H9 (cell line): ENCODE data around the gene SEC16B. TPM values are rescaled to one million over a fixed set of nuclear protein-coding genes. Genes with fewer than 3 reads are reported as not detected.

Source experiments
- DNase-seq: peaks from one replicate; pipeline ENCODE4 v3.0.0-alpha.2; 2017
- H2AFZ ChIP-seq: one replicate; pipeline ENCODE4 v1.6.1; 2013; ENCODE audit warnings: mild to moderate bottlenecking, low read length, control low read depth, moderate library complexity
- H2AK5ac ChIP-seq: 2 replicates; pipeline ENCODE4 v1.6.1; 2013; ENCODE audit warnings: low read length, control low read depth, mixed read lengths; ENCODE audit not compliant: insufficient read length
- H2BK120ac ChIP-seq: one replicate; pipeline ENCODE4 v1.6.1; 2013; ENCODE audit warnings: low read depth, mild to moderate bottlenecking, low read length, control low read depth, inconsistent platforms; ENCODE audit not compliant: poor library complexity, severe bottlenecking
- H2BK12ac ChIP-seq: 2 replicates; pipeline ENCODE4 v1.6.1; 2013; ENCODE audit warnings: low read length, control low read depth, mixed read lengths, low read depth; ENCODE audit not compliant: insufficient read length
- H2BK15ac ChIP-seq: 2 replicates; pipeline ENCODE4 v1.6.1; 2013; ENCODE audit warnings: low read depth, low read length, control low read depth
- H2BK20ac ChIP-seq: one replicate; pipeline ENCODE4 v1.6.1; 2013; ENCODE audit warnings: low read depth, mild to moderate bottlenecking, low read length, control low read depth, inconsistent platforms; ENCODE audit not compliant: poor library complexity, severe bottlenecking
- H2BK5ac ChIP-seq: 2 replicates; pipeline ENCODE4 v1.6.1; 2013; ENCODE audit warnings: low read length, control low read depth, mixed read lengths; ENCODE audit not compliant: insufficient read length
- H3K14ac ChIP-seq: 2 replicates; pipeline ENCODE4 v1.6.1; 2013; ENCODE audit warnings: low read length, control low read depth; ENCODE audit not compliant: insufficient read depth
- H3K18ac ChIP-seq: 2 replicates; pipeline ENCODE4 v1.6.1; 2013; ENCODE audit warnings: low read depth, mild to moderate bottlenecking, mixed read lengths, low read length, control low read depth; ENCODE audit not compliant: insufficient read length
- H3K23ac ChIP-seq: 2 replicates; pipeline ENCODE4 v1.6.1; 2013; ENCODE audit warnings: low read length, control low read depth, mixed read lengths, low read depth; ENCODE audit not compliant: insufficient read length
- H3K23me2 ChIP-seq: 2 replicates; pipeline ENCODE4 v1.6.1; 2013; ENCODE audit warnings: low read depth, mild to moderate bottlenecking, mixed read lengths, low read length, control low read depth; ENCODE audit not compliant: insufficient read length, poor library complexity, severe bottlenecking
- H3K27ac ChIP-seq: 2 replicates; pipeline ENCODE4 v1.5.1; 2013; ENCODE audit warnings: low read length, control low read depth, mixed read lengths, low read depth; ENCODE audit not compliant: insufficient read length
- H3K27me3 ChIP-seq: 2 replicates; pipeline ENCODE4 v1.6.1; 2013; ENCODE audit warnings: low read length, control low read depth, inconsistent platforms; ENCODE audit not compliant: insufficient read depth
- H3K4ac ChIP-seq: 2 replicates; pipeline ENCODE4 v1.6.1; 2013; ENCODE audit warnings: low read depth, mild to moderate bottlenecking, control low read depth, inconsistent platforms, low read length, moderate library complexity
- H3K4me1 ChIP-seq: 2 replicates; pipeline ENCODE4 v1.6.1; 2013; ENCODE audit warnings: low read length, control low read depth, inconsistent platforms; ENCODE audit not compliant: insufficient read depth
- H3K4me2 ChIP-seq: 2 replicates; pipeline ENCODE4 v1.6.1; 2013; ENCODE audit warnings: low read length, control low read depth, mixed read lengths; ENCODE audit not compliant: insufficient read length, insufficient read depth
- H3K56ac ChIP-seq: 2 replicates; pipeline ENCODE4 v1.6.1; 2013; ENCODE audit warnings: low read depth, mild to moderate bottlenecking, mixed read lengths, low read length, control low read depth; ENCODE audit not compliant: insufficient read length
- H3K79me1 ChIP-seq: 2 replicates; pipeline ENCODE4 v1.6.1; 2013; ENCODE audit warnings: low read depth, mild to moderate bottlenecking, moderate library complexity, low read length, control low read depth, inconsistent platforms; ENCODE audit not compliant: insufficient read depth, poor library complexity, severe bottlenecking
- H3K79me2 ChIP-seq: 2 replicates; pipeline ENCODE4 v1.6.1; 2013; ENCODE audit warnings: low read length, control low read depth, inconsistent platforms; ENCODE audit not compliant: insufficient read depth
- H3K9ac ChIP-seq: 2 replicates; pipeline ENCODE4 v1.6.1; 2013; ENCODE audit warnings: low read length, control low read depth, mixed read lengths; ENCODE audit not compliant: insufficient read length; ENCODE audit errors: extremely low read depth
- H3K9me3 ChIP-seq: one replicate; pipeline ENCODE4 v1.6.1; 2013; ENCODE audit warnings: low read depth, low read length, inconsistent platforms; ENCODE audit not compliant: control insufficient read depth
- H3T11ph ChIP-seq: one replicate; pipeline ENCODE4 v1.6.1; 2013; ENCODE audit warnings: mild to moderate bottlenecking, low read length, control low read depth, inconsistent platforms
- H4K20me1 ChIP-seq: one replicate; pipeline ENCODE4 v1.6.1; 2013; ENCODE audit not compliant: control insufficient read depth, insufficient read length, insufficient read depth
- H4K5ac ChIP-seq: 2 replicates; pipeline ENCODE4 v1.6.1; 2013; ENCODE audit warnings: low read depth, mild to moderate bottlenecking, mixed read lengths, low read length, control low read depth; ENCODE audit not compliant: insufficient read length
- H4K8ac ChIP-seq: replicated peaks from 2 replicates; pipeline ENCODE4 v1.6.1; 2013; ENCODE audit warnings: low read length, control low read depth, mixed read lengths, low read depth; ENCODE audit not compliant: insufficient read length
- H4K91ac ChIP-seq: 2 replicates; pipeline ENCODE4 v1.6.1; 2013; ENCODE audit warnings: low read depth, mild to moderate bottlenecking, moderate library complexity, mixed read lengths, low read length, control low read depth; ENCODE audit not compliant: insufficient read length
- H3K27ac Mint-ChIP-seq, 3 experiments: 2 replicates in 2 of 3; 3 replicates in 1 of 3; pipeline ENCODE4 v1.8.0; 2020 to 2021; ENCODE audit warnings: mixed read lengths in 3 of 3, mild to moderate bottlenecking in 1 of 3, moderate library complexity in 1 of 3
- H3K27me3 Mint-ChIP-seq: 2 replicates; pipeline ENCODE4 v1.8.0; 2021; ENCODE audit warnings: low read depth, mild to moderate bottlenecking, moderate library complexity, mixed read lengths
- H3K36me3 Mint-ChIP-seq, 3 experiments: 2 replicates in 2 of 3; 3 replicates in 1 of 3; pipeline ENCODE4 v1.8.0; 2020 to 2021; ENCODE audit warnings: low read depth in 3 of 3, mixed read lengths in 3 of 3; ENCODE audit not compliant: insufficient read depth in 1 of 3
- H3K4me1 Mint-ChIP-seq, 2 experiments: 2 replicates each; pipeline ENCODE4 v1.8.0; 2020; ENCODE audit warnings: mixed read lengths in 2 of 2
- H3K4me3 Mint-ChIP-seq, 2 experiments: 2 replicates in 1 of 2; 3 replicates in 1 of 2; pipeline ENCODE4 v1.8.0; 2020 to 2021; ENCODE audit warnings: mild to moderate bottlenecking in 2 of 2, mixed read lengths in 2 of 2, moderate library complexity in 1 of 2
- H3K9me3 Mint-ChIP-seq, 2 experiments: 2 replicates in 1 of 2; 3 replicates in 1 of 2; pipeline ENCODE4 v1.8.0; 2020; ENCODE audit warnings: mild to moderate bottlenecking in 2 of 2, mixed read lengths in 2 of 2, moderate library complexity in 1 of 2
- WGBS: extraction: QIAGEN DNeasy Blood & Tissue Kit; methylation state at CpG from one replicate; pipeline ENCODE4 v1.1.7; 2013; ENCODE audit warnings: missing lambda C conversion rate, low lambda C conversion rate, mixed read lengths; ENCODE audit not compliant: insufficient read length; ENCODE audit errors: extremely low coverage; 5-methylcytosine and 5-hydroxymethylcytosine counted together
- total RNA-seq: library from RNA; stranded (reverse); gene quantifications from 2 replicates; pipeline ENCODE4 v1.2.1, GENCODE V29; 2021
- TF ChIP-seq, protein P1 (sequence below): fragments of 200-600 bp; sonication (generic); conservative IDR thresholded peaks from 3 replicates; pipeline ENCODE4 v1.8.0; 2021; ENCODE audit warnings: antibody characterized with exemption, mild to moderate bottlenecking

The SEC16B gene
- total RNA-seq, 1 experiment from 2014 or later: 0.83 TPM

DNA sequence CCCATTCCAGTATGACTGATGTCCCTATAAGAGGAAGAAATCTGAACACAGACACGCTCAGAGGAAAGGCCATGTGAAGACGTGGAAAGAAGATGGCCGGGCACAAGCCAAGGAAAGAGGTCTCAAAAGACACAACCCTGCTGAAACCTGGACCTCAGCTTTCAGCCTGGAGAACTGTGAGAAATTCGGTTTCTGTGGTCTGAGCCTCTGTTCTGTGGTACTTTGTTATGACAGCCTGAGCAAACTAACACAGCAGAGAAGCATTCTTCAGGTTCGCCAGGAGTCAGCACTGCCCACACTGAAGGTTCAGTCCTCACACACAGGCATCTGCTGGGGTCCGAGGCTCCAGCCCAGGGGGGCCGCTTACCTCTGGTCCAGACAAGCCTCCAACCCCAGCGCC, 37.7 kb downstream of the SEC16B start:
- Histone ChIP-seq H4K91ac (no peak overlapping the region), H2AFZ (no peak overlapping the region), H4K8ac (no peak overlapping the region), H2AK5ac (no peak overlapping the region), H3K4me1 (no peaks in the 10 kb centered on the region), H3K27me3 (no peaks in the 10 kb centered on the region), H3K23ac (no peak overlapping the region), H3K4ac (no peak overlapping the region), H2BK20ac (no peak overlapping the region), H3K9me3 (no peaks in the 10 kb centered on the region), H3K14ac (no peak overlapping the region), H3K4me2 (no peak overlapping the region), H3K56ac (no peak overlapping the region), H4K20me1 (no peaks in the 10 kb centered on the region), H2BK12ac (no peak overlapping the region), H3K18ac (no peak overlapping the region), H3K27ac (no peak overlapping the region), H3K23me2 (no peaks in the 10 kb centered on the region), H2BK120ac (no peak overlapping the region), H3K79me2 (no peaks in the 10 kb centered on the region), H2BK5ac (no peak overlapping the region), H2BK15ac (no peak overlapping the region), H3T11ph (no peak overlapping the region), H3K79me1 (no peaks in the 10 kb centered on the region), H3K9ac (no peak overlapping the region), H4K5ac (no peak overlapping the region)
- Mint-ChIP-seq H3K36me3 (no peaks in the 10 kb centered on the region), H3K9me3 (no peaks in the 10 kb centered on the region), H3K4me3 (no peak overlapping the region), H3K4me1 (peaks cover 9 to 11% of the 10 kb centered on the region in 2 experiments), H3K27ac (no peak overlapping the region), H3K27me3 (no peaks in the 10 kb centered on the region; the same call in 1 of the 2 replicates)
- DNase-seq: no peak
- TF ChIP-seq, protein P1, sequence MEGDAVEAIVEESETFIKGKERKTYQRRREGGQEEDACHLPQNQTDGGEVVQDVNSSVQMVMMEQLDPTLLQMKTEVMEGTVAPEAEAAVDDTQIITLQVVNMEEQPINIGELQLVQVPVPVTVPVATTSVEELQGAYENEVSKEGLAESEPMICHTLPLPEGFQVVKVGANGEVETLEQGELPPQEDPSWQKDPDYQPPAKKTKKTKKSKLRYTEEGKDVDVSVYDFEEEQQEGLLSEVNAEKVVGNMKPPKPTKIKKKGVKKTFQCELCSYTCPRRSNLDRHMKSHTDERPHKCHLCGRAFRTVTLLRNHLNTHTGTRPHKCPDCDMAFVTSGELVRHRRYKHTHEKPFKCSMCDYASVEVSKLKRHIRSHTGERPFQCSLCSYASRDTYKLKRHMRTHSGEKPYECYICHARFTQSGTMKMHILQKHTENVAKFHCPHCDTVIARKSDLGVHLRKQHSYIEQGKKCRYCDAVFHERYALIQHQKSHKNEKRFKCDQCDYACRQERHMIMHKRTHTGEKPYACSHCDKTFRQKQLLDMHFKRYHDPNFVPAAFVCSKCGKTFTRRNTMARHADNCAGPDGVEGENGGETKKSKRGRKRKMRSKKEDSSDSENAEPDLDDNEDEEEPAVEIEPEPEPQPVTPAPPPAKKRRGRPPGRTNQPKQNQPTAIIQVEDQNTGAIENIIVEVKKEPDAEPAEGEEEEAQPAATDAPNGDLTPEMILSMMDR: no peak
- WGBS: no CpG with 5 or more reads among the region's 8 CpGs
